GM21786 (cell line): Measurements from ENCODE around the gene OBSL1.

Source experiments
- ATAC-seq: cut with Tn5 transposase; IDR thresholded peaks from one replicate; pipeline ENCODE4 v1.9.1; 2021; ENCODE audit not compliant: unreplicated experiment

OBSL1 gene

GRCh38 chr2:219567791-219568361 is 3.5 kb downstream of the OBSL1 start:
- ATAC-seq = no peak

- no peak for ATAC-seq
These were observed 4.2 kb downstream of the OBSL1 start for GRCh38 chr2:219567131-219567530.

- no peak for ATAC-seq
These were observed 4.7 kb downstream of the OBSL1 start for GRCh38 chr2:219566640-219567039.

- ATAC-seq = no peak
These were observed 5.9 kb downstream of the OBSL1 start for GRCh38 chr2:219565130-219566080.

- ATAC-seq = no peak
These were observed 7.9 kb downstream of the OBSL1 start for GRCh38 chr2:219563271-219563928.

GRCh38 chr2:219562049-219563020 is 9.0 kb downstream of the OBSL1 start:
- ATAC-seq = no peak

- no peak for ATAC-seq
These were observed 9.9 kb downstream of the OBSL1 start for GRCh38 chr2:219561179-219562048.

GRCh38 chr2:219560893-219561178 is 10.5 kb downstream of the OBSL1 start:
- no peak for ATAC-seq

- ATAC-seq = no peak
These were observed 11.1 kb downstream of the OBSL1 start for GRCh38 chr2:219560037-219560892.

- ATAC-seq = no peak
These were observed 12.0 kb downstream of the OBSL1 start for GRCh38 chr2:219559156-219559915.

- no peak for ATAC-seq
These were observed 13.3 kb downstream of the OBSL1 start for GRCh38 chr2:219557791-219558785.

- ATAC-seq = no peak
These were observed 14.0 kb downstream of the OBSL1 start for GRCh38 chr2:219557320-219557719.

GRCh38 chr2:219556413-219556812 is 14.9 kb downstream of the OBSL1 start:
- no peak for ATAC-seq

GRCh38 chr2:219555956-219556355 is 15.4 kb downstream of the OBSL1 start:
- no peak for ATAC-seq

- ATAC-seq = no peak
These were observed 17.0 kb downstream of the OBSL1 start for GRCh38 chr2:219554350-219554749.

- ATAC-seq = no peak
These were observed 17.8 kb downstream of the OBSL1 start for GRCh38 chr2:219553463-219553963.

GRCh38 chr2:219553168-219553417 is 18.2 kb downstream of the OBSL1 start:
- no peak for ATAC-seq
